Muscle of back (tissue), 11 donors: Measurements from ENCODE around the gene SELENOF. TPM values are rescaled to one million over a fixed set of nuclear protein-coding genes. Genes with fewer than 3 reads are reported as not detected.
"Not testable (repeated sequence)": the region's sequence is repeated elsewhere in the genome, so short reads cannot be mapped to it uniquely, and the experiment has no call there.

Experiments
- DNase-seq, 3 donors: peaks; one replicate each; pipeline versions ENCODE4 v3.0.0 to v3.0.0-alpha.2; 2013
- polyA plus RNA-seq, 10 donors: library from polyadenylated mRNA; unstranded; fragments of 120-200 nt; gene quantifications; one replicate each; pipeline ENCODE4 v1.2.1, GENCODE V29; 2013; ENCODE audit not compliant: insufficient read length in 10 of 10

Gene SELENOF
- polyA plus RNA-seq, 10 donors, result 137 to 189 (median 160) TPM

DNA sequence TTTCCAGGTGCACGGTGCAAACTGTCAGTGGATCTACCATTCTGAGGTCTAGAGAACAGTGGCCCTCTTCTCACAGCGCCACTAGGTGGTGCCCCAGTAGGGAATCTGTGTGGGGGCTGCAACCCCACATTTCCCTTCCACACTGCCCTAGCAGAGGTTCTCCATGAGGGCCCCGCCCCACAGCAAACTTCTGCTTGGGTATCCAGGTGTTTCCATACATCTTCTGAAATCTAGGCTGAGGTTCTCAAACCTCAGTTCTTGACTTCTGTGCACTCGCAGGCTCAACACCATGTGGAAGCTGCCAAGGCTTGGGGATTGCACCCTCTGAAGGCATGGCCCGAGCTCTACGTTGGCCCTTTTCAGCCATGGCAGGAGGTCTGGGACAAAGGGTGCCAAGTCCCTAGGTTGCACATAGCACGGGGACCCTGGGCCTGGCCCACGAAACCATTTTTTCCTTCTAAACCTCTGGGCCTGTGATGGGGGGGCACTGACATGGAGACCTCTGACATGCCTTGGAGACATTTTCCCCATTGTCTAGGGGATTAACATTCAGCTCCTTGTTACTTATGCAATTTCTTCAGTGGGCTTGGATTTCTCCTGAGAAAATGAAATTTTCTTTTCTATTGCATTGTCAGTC is 10.5 kb upstream of the SELENOF start:
- no peak for DNase-seq

DNA sequence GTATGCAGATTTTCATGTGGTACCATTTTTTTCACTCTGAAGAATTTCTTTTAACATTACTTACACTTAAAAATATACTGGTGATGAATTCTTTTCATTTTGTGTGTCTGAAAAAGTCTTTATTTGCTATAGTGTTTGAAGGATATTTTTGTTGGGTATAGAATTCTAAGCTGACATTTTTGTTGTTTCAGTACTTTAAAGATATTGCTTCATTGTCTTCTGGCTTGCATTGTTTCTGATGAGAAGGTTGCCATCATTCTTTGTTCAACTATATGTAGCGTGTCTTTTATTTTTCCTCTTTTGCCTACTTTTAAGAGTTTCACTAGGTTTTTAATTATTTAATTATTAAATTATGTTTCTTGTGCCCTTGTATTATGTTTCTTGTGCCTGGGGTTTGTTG is 8.5 kb upstream of the SELENOF start:
- no peak for DNase-seq

GRCh38 chr1:86916752-86917151 is 2.8 kb upstream of the SELENOF start:
- no peak for DNase-seq

DNA sequence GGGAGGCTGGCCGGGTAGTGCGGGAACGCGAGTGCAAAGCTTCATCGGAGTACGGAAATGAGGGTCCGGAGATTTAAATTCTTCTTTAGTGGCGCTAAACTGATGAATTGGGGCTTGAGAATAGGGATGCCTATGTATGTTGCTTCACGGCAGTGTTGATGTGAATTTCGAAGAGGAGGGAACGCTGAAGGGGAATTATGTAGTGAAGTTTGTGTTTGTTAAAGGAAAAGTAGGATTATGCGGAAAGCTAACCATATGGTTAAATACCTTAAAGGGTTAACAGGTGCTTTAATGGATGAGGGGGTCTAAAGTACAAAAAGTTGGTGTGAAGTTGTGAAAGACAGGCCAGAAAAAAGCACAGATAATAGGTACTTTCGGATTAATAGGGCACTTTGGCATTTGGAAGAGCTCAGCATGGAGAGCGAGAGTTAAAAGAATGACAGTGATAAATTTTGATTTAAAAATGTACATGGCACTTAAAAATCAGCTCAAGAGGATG is 1.9 kb upstream of the SELENOF start:
- no peak for DNase-seq

- peak; percentile 54 to 86 (median 59) for DNase-seq
Measured at GRCh38 chr1:86914998-86915736, 1.2 kb upstream of the SELENOF start.

DNA sequence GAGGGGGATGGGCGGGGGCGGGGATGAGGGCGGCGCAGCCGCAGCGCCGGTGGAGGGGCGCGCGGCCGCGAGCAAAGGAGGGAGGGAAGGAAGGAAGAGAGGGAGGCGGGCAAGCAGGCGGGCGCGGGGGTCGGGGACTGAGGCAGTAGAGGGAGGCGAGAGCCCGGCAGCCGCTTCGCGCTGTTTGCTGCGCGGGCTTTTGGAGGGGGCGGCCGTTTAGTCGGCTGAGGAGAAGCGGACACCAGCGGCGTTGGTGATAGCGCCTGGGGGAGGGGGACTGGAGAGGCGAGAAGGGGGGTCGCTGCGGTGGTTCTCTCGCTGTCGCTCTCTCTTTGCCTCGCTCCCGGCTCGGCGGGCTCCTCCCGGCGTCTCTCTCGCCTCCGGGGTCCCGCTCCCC is 673 bp upstream of the SELENOF start, which contains the start of gene HS2ST1:
TSS of gene HS2ST1 (plus strand) at position 35 of the 397 bp plus-strand sequence.
- no peak for DNase-seq

- peak in 1 of 3 donors; percentile 13 for DNase-seq
Measured at GRCh38 chr1:86913399-86913895, 479 bp downstream of the SELENOF start.

DNA sequence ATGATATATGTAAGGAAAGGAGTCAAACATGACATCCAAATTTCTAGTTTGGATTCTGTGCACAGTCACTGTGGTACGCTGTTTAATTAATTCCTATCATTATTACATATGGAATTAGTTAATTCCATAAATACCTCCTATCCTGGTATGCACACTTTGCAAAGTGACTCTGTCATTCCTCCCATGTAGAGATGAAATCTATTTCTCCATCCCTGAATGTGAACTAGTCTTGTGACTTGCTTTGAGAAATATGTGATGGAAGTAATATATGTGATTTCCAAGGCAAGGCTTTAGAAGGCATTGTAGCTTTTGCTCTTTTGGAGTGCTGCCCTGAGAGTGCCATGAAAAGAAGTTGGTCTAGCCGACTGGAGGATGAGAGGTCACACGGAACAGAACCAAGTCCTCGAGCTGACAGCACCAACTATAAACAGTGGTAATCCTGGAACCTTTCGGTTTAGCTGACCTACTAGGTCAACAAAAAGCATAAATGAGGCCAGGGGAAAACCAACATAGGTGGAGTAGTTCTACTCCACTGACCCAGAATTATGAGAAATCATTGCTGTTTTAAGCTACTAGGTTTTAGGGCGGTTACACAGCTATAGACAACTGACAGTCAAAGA is 1.5 kb downstream of the SELENOF start:
- DNase-seq, result no peak

GRCh38 chr1:86906419-86906818 is 7.5 kb downstream of the SELENOF start:
- DNase-seq, result peak in 1 of 3 donors; percentile 3

- no peak for DNase-seq
Measured at GRCh38 chr1:86905875-86906274, 8.1 kb downstream of the SELENOF start.

GRCh38 chr1:86899401-86899800 is 14.5 kb downstream of the SELENOF start:
- DNase-seq, result not testable (repeated sequence)

- DNase-seq, result no peak
Measured at GRCh38 chr1:86888327-86888726, 25.6 kb downstream of the SELENOF start.

GRCh38 chr1:86887479-86888162 is 26.3 kb downstream of the SELENOF start:
- DNase-seq, result no peak

GRCh38 chr1:86875722-86876121 is 38.2 kb downstream of the SELENOF start:
- DNase-seq, result no peak

DNA sequence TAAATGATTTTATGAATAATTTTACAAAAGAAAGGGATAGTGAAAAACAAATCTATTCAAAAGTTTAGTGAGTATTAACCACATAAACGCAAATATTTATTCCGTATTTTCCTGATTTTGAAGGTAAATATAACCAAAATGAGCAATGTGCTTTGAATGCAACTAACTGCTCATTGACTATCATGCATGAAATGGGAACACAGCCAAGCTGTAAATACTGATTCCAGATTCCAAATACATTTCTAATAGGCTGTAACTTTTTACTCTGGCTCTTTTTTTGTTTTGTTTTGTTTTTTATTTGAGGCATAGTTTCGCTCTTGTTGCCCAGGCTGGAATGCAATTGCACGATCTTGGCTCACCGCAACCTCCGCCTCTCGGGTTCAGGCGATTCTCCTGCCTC is 41.8 kb downstream of the SELENOF start:
- DNase-seq, result peak; percentile 9 to 40 (median 15)

DNA sequence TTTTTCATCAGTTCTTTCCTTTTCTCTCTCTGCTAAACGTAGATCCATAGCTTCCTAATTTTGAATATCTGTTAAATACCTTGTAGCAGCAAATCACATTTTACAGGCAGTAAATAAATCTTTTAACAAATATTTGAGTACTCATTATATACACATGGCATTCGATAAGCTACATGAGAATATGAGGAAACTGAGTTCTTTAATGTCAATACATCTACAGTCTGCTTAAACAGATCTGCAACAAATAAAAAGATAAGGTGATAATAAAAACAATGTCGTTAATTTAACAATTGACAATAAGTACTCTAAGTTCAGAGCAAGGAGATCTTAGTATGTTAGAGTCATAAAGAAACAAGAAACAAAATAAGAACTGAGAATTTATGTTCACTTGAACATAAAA is 42.9 kb downstream of the SELENOF start:
- no peak for DNase-seq

- DNase-seq, result no peak
Measured at GRCh38 chr1:86868477-86868876, 45.4 kb downstream of the SELENOF start.

- not testable (repeated sequence) for DNase-seq
Measured at GRCh38 chr1:86867278-86867677, 46.6 kb downstream of the SELENOF start.

- DNase-seq, result no peak
Measured at GRCh38 chr1:86866665-86867064, 47.3 kb downstream of the SELENOF start.

DNA sequence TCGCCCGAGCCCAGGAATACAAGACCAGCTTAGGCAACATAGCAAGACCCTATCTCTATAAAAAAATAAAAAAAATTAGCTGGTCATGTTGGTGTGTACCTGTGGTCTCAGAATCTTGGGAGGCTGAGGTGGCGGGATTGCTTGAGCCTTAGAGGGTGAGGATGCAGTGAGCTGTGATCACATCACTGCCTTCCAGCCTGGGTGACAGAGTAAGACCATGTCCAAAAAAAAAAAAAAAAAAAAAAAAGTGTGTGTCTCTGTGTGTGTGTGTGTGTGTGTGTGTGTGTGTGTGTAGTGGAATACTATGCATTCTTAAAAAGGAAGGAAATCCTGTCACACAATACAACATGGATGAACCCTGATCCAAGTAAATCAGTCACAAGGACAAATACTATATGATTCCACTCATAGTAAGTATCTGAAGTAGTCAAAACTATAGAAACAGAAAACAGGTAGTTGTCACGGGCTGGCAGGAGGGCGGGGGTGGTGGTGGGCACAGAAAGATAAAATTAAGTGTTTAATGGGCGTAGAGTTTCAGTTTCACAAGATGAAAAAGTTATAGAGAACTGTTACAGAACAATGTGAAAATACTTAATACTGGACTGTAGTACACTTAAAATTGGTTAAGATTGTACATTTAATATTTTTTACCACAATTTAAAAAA is 47.8 kb downstream of the SELENOF start:
- DNase-seq, result no peak

GRCh38 chr1:86862920-86863319 is 51.0 kb downstream of the SELENOF start:
- DNase-seq, result no peak
